Measurements from ENCODE around the gene TRUB1.
"Not testable (repeated sequence)": the region's sequence is repeated elsewhere in the genome, so short reads cannot be mapped to it uniquely, and the experiment has no call there.

The TRUB1 gene

DNA sequence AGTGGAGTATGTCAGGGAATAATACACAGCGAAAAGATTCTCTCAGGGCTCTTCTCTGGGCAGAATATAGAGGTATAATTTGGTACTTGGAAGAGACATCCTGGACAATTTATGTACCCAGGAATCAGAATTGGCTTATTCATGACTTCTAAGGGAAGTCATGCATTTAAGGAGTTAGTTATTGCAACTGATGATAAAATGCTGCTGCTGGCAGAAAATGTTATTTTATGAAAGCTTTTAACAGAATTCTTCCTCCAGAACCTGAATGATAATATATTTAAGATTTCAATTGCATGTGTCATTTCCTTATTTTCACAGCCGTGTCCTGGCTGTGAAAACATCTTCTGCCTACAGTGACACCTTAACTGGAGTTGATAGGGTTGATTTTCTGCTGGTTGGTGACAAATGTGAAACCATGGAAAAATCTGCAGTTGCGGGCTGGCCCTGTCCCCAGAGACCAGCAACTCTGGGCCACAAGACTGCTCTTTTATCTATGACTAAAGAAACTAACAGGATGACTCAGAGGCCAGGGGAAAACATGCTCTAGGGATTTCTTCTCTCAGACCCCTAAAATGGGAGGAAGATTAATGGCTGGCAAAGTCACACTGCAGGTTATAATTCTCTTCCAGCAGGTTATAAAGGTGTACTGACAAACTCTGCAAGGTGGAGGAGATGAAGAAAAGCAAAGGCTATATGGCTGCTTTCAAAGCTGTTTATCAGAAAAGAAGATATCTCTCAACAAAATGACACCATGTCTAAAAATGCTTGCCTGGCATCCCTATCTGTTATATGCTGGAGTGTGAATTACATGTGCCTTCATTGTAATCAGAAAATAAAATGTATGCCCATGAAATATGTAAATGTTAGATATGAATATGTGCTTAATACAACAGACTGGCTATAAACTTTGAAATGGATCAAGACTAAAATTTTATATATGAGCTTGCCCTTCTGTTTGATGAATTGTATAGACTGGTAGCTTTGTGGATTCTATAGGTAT, 12.1 kb upstream of the TRUB1 start:
- DNase-seq, result no peak

DNA sequence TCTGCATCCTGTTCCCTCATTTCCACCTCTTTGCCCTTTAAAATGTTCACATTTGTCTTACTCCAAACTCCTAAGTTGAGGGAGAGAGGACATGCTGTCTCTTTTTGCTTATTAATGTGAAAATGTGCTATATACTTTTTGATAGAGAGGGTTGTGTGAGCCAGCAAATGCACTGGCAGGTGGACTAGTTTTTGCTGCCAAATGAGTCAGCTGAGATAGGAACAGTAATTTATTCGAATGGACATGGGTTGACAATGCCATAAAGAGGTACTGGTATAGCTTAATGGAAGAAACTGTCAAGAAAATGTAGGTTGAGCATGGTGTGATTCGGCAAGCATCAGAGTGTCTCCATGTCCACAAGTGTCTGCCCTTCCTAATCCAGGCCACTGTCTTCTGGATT, 9.2 kb upstream of the TRUB1 start:
- no peak for DNase-seq

DNA sequence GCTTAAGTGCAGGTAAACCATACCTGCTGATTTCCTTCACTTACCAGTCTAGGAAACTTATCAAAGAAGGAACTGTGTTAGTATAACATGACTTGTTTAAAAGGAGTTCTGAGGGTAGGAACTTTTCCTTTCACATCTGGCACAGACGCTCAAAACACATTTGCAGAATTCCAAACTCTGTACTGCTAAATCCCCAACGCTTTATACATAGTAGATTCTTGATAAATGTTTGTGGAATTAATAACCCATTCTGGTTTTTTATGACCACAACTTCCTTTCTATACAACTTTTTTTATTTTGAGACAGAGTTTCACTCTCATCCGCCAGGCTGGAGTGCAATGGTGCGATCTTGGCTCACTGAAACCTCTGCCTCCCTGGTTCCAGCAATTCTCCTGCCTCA, 7.7 kb upstream of the TRUB1 start:
- no peak for DNase-seq

DNA sequence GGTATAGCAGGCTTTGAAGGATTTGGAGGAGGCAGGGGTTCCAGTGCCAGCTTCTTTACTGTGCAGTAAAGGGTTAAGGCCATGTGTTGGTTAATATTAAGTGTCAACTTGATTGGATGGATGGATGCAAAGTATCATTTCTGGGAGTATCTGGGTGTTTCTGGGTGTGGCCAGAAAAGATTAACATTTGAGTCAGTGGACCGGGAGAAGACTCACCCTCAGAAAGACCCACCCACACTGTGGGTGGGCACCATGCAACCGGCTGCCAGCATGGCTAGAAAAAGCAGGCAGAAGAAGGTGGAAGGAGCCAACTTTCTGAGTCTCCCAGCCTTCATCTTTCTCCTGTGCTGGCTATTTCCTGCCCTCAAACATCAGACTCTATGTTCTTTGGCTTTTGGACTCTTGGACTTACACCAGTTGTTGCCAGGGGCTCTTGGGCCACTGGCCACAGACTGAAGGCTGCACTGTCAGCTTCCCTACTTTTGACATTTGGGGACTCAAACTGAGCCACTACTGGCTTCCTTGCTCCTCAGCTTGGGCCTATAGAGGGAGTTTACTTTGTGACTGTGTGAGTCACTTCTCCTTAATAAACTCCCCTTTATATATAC, 6.8 kb upstream of the TRUB1 start:
- DNase-seq, result no peak

DNA sequence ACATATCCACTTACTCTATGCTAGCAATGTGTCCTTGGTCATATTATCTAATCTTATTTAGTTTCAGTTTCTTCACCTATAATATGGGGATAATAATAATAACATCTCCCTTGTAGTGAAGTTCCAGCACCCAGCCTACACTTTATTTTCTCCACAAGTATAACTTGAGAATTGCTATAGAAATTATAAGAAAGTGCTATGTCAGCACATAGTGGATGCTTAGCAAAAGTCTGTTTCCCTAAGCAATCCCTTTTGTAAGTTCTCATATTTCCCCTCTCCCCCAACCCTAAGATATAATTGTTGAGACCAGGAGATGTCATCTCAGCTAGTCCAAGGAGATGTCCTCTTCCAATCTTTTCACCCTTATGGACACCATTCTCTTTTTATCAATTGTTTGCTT, 5.8 kb upstream of the TRUB1 start:
- DNase-seq, result no peak

- no peak for DNase-seq
These were observed 5.0 kb upstream of the TRUB1 start for GRCh38 chr10:114932945-114933344.

DNA sequence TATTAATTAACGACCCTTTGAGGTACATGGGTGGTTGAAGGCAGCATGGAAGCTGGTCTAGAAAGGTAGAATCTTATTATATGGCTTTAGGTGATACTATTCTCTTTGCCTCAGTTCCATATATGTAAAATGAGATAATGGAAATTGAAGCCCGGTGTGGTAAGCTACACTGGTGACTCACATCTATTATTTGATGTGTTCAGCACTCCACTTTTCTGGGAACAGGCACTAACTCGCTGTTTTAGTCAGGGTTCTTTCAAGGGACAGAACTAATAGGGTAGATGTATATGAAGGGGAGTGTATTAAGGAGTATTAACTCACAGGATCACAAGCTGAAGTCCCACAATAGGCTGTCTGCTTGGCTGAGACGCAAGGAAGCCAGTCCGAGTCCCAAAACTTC, 4.4 kb upstream of the TRUB1 start:
- DNase-seq, result no peak

DNA sequence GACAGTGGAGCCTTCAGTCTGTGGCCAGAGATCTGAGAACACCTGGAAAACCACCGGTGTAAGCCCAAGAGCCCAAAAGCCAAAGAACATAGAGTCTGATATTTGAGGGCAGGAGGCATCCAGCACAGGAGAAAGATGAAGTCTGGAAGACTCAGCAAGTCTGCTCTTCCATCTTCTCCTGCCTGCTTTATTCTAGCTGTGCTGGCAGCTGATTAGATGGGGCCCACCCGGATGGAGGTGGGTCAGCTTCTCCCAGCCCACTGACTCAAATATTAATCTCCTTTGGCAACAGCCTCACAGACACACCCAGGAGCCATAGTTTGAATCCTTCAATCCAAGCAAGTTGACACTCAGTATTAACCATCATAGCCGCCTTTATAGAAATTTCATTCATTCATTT, 4.0 kb upstream of the TRUB1 start:
- not testable (repeated sequence) for DNase-seq

DNA sequence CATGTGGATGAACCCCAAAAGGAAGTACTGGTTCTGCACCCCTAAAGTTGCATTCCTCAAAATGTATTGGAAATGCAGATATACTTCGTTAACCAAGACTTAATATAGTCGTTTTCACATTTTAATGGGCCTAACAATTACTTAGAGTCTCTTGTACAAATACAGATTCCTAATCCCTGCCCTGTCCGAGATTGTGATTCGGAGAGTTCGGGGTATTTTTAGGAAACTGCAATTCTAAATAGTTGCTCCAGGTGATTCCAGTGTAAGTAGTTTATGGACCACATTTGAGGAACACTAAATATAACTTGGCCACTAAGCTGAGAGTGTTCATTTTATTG, 830 bp downstream of the TRUB1 start:
- no peak for DNase-seq

GRCh38 chr10:114940735-114941134, 2.7 kb downstream of the TRUB1 start:
- no peak for DNase-seq

- DNase-seq, result no peak
These were observed 5.0 kb downstream of the TRUB1 start for GRCh38 chr10:114943000-114943399.

DNA sequence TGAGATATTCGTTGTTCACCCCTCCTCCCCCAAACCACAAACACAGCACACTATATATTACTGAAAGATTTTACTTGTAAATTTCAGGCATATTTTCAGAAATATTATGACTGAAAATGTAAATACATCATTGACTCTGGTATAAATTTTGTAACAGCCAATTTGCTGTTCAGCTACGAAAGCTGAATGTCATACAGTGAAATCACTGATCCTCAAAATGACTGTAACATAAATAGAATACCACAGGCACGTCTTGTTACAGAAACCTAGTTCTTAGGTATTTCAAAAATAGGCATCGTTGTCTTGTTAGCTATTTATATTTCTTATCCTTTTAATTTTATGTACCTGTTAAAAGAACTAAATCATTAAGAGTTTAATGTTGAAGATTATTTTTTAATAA, 15.1 kb downstream of the TRUB1 start:
- DNase-seq, result no peak

DNA sequence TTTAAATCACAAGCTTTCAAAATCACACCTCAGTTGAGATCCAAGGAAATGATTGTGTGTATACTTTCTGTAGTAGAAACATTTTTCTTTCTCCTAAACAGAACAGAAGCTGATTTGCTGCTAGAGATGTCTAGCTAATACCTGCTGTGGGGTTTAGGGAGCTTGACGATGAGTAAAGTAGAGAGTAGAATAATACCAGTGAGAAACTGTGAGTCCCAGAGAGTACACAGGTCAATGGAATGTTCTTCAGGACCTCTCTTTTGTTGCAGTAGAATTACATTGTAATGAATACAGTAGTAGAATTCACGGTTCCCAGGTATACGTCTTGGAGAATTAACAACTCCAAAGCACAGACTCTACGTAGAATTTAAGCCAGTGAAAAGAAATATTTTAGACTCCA, 18.0 kb downstream of the TRUB1 start:
- DNase-seq, result no peak

DNA sequence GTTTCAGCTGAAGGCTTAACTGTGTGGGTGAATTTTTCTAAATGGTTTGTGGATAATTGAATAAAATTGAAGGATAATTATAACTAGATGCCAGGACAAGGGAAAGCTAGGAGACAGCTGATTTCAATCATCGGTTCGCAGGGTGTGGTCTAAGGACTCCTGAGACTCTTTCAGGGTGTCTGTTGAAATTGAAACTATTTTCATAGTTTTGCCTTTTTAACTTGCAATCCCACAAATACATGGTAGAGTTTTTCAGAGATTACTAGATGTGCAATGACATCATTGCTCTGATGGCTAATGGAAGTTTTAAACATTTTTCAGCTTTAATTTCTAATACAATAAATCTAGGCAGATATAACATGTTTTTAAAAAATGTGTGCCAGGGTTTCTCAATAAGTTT, 18.5 kb downstream of the TRUB1 start:
- DNase-seq, result no peak

DNA sequence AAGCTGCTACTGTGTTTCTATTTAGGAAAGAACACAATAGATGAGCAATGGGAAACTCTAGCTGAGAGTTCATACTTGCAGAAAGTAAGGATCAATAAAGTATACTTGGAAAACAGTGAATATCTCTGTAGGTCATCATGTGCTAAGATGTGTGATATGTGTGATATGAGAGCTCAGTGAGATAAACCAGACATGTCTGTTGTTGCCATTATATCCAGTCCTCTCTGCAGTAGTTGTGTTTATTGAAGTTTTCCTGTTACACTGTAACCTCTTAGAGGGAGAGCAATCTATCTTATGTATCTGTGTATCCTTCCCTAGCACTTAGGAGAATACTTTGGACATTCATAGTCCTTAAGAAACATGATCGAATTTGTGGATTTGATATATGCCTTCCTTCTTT, 19.1 kb downstream of the TRUB1 start:
- DNase-seq, result no peak

DNA sequence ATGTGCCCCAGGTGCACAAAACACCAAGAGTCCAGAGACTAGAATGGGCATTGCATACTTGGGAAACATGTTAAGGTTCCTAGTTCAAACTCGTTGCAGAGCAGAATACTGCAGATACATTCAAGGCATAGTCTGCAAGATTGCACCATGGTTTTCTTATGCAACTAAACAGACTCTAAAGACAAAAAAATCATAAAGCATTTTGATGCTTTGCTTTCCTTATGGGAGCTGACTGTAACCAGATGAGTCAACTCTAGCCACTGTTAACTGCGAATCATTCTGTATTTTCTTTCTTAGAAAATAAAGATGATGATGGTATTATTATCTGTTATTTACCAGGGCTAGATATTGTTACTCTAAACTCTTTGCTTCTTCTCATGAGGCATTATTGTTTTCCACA, 19.7 kb downstream of the TRUB1 start:
- DNase-seq, result no peak

GRCh38 chr10:114962441-114962840, 24.4 kb downstream of the TRUB1 start:
- DNase-seq, result no peak

DNA sequence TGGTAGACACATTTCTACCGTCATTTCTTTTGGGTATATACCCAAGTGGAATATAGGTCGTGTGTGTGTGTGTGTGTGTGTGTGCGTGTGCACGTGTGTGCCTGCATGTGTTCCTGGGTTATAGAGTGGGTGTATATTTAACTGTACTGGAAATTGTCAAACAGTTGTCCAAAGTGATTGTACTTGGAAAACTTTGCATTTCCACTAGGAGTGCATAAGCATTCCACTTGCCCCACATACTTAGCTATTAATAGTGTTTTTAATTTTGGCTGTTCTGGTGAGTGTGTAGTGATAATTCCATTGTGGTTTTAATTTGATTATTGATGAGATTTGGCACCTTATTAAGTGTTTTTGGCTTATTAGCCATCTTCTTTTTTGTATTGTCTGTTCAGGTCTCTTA, 25.9 kb downstream of the TRUB1 start:
- no peak for DNase-seq

DNA sequence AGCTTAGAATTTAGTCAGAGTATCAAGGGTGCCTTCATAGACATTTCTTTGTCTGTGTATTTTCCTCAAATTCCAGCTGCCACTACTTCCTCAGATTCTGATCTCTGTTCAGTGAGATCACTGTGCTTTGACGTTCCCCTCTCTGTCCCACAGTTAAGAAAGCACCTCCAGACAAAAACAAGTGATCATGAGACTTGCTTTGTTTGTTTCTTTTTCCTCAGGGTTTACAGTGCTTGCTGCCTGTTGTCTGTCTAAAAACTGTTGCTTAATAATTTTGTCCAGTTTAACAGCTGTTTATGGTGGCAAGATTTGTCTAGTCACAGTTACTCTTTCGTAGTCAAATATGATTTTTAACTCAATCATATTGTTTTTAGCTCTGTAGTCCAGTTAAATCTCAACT, 29.1 kb downstream of the TRUB1 start:
- no peak for DNase-seq

GRCh38 chr10:114970515-114970914, 32.5 kb downstream of the TRUB1 start:
- DNase-seq, result no peak

GRCh38 chr10:114973306-114973705, 35.3 kb downstream of the TRUB1 start:
- no peak for DNase-seq

DNA sequence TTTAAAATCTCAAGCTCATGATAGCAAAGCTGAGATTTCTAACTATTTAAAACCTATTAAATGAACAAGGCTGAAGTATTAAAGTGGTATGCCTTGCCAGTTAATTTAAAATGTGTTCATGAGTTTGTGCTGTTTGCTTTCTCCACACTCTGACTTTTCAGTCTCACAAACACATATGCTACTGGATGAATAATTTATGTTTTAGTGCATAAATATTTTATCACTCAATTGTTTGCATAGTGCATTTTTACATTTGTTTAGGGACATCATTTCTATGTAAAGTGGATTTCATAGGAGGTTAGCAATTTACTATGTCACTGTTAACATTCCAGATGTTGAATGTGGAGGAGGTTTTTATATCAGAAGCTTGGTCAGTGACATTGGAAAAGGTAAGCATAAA, 36.0 kb downstream of the TRUB1 start:
- DNase-seq, result no peak

GRCh38 chr10:114974625-114975024, 36.6 kb downstream of the TRUB1 start:
- DNase-seq, result no peak

DNA sequence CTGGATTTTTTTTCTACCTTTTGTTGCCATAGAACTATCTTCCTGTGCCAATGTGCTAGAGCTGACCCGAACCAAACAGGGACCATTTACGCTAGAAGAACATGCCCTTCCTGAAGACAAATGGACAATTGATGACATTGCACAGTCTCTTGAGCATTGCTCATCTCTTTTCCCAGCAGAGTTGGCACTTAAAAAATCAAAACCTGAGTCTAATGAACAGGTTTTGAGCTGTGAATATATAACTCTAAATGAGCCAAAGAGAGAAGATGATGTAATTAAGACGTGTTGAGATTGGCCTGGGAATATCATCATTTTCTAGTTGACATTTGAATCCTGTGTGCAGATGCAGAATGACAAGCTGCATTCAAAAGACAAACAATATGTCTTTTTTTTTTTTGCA, 37.1 kb downstream of the TRUB1 start:
- DNase-seq, result no peak

GRCh38 chr10:114982989-114983388, 45.0 kb downstream of the TRUB1 start:
- no peak for DNase-seq
